HCT116 (cell line): ENCODE results near the gene SARS1. TPM values are rescaled to one million over a fixed set of nuclear protein-coding genes. Genes with fewer than 3 reads are reported as not detected.

Experiments
- ATAC-seq: fragments of 200-7000 bp; cut with Tn5 transposase; 2 replicates; pipeline ENCODE4 v1.9.1; 2020; ENCODE audit warnings: mild to moderate bottlenecking, moderate library complexity
- BruUV-seq: library from RNA; stranded (reverse); fragments of 400-500 nt; replicated peaks from 2 replicates; lab custom pipeline; 2021; lab: Mats Ljungman, UMichigan
- CTCF ChIA-PET: fragments of 300-600 bp; sonication (Branson Sonifier 250); formaldehyde crosslinking; loops from one replicate; lab custom pipeline; 2021; ENCODE audit warnings: antibody characterized with exemption; lab: Charles Lee
- POLR2A ChIA-PET: fragments of 300-600, 350-600 bp; sonication (Branson Sonifier 250); formaldehyde crosslinking; loops from one replicate; lab custom pipeline; 2021; ENCODE audit warnings: antibody characterized with exemption; lab: Charles Lee
- RAD21 ChIA-PET, 2 experiments: fragments of 300-600 bp; sonication (Branson Sonifier 250); formaldehyde crosslinking; loops; one replicate each; lab custom pipeline; 2023; ENCODE audit warnings: low total read pairs in 2 of 2; ENCODE audit not compliant: uncharacterized antibody in 2 of 2, unreplicated experiment in 2 of 2, low non-redundant PET in 1 of 2; lab: Charles Lee
- DNase-seq: peaks from one replicate; pipeline ENCODE4 v3.0.0-alpha.2; 2010; ENCODE audit warnings: low read depth, low spot score
- H2AFZ ChIP-seq: fragments of 200-600 bp; shearing (Covaris generic), sonication (generic); 2 replicates; pipeline ENCODE4 v1.6.1; 2017; ENCODE audit warnings: low read depth, mixed run types, mixed read lengths, antibody characterized with exemption, low read length; ENCODE audit not compliant: poor library complexity, severe bottlenecking
- H3K27ac ChIP-seq: 2 replicates; pipeline ENCODE4 v1.5.1; 2012; ENCODE audit warnings: low read depth, low read length
- H3K27me3 ChIP-seq: fragments of 200-600 bp; sonication (generic); 2 replicates; pipeline ENCODE4 v1.6.1; 2016; ENCODE audit warnings: mixed run types, low read length, mixed read lengths; ENCODE audit not compliant: insufficient read depth
- H3K36me3 ChIP-seq, 2 experiments: fragments of 200-500 bp in 1 of 2; fragments of 200-600 bp in 1 of 2; sonication (Bioruptor generic) in 1 of 2; sonication (generic) in 1 of 2; 2 replicates each; pipeline versions ENCODE4 v1.5.1 to v1.6.1; 2014 to 2016; ENCODE audit warnings: low read length in 2 of 2, inconsistent platforms in 1 of 2, mixed read lengths in 1 of 2, mixed run types in 1 of 2; ENCODE audit not compliant: insufficient read depth in 2 of 2, control insufficient read depth in 1 of 2
- H3K4me1 ChIP-seq, 2 experiments: fragments of 200-600 bp in 1 of 2; sonication (generic) in 1 of 2; 2 replicates each; pipeline versions ENCODE4 v1.5.1 to v1.6.1; 2012 to 2017; ENCODE audit warnings: low read length in 2 of 2, inconsistent platforms in 1 of 2, mild to moderate bottlenecking in 1 of 2, mixed read lengths in 1 of 2, mixed run types in 1 of 2, moderate library complexity in 1 of 2; ENCODE audit not compliant: insufficient read depth in 2 of 2, control insufficient read depth in 1 of 2
- H3K4me2 ChIP-seq: fragments of 200-600 bp; sonication (generic); 2 replicates; pipeline ENCODE4 v1.6.1; 2017; ENCODE audit warnings: mixed run types, low read length, mixed read lengths
- H3K4me3 ChIP-seq, 2 experiments: fragments of 200-600 bp in 1 of 2; sonication (generic) in 1 of 2; replicated peaks in 1 of 2; 2 replicates each; pipeline ENCODE4 v1.5.1; 2011 to 2016; ENCODE audit warnings: low read length in 2 of 2, control low read depth in 1 of 2, low read depth in 1 of 2, mild to moderate bottlenecking in 1 of 2, mixed read lengths in 1 of 2, mixed run types in 1 of 2
- H3K79me2 ChIP-seq: fragments of 200-600 bp; sonication (generic); 2 replicates; pipeline ENCODE4 v1.6.1; 2017; ENCODE audit warnings: mild to moderate bottlenecking, mixed run types, low read length, moderate library complexity, mixed read lengths; ENCODE audit not compliant: insufficient read depth
- H3K9ac ChIP-seq: fragments of 200-600 bp; sonication (generic); 2 replicates; pipeline ENCODE4 v1.6.1; 2016; ENCODE audit warnings: low read length, mixed read lengths
- H3K9me2 ChIP-seq: fragments of 200-600 bp; sonication (generic), shearing (Covaris generic); 2 replicates; pipeline ENCODE4 v1.6.1; 2017; ENCODE audit warnings: mixed run types, mild to moderate bottlenecking, moderate library complexity; ENCODE audit not compliant: insufficient read depth
- H3K9me3 ChIP-seq, 2 experiments: fragments of 200-500 bp in 1 of 2; fragments of 200-600 bp in 1 of 2; sonication (Bioruptor generic) in 1 of 2; sonication (generic) in 1 of 2; 2 replicates each; pipeline ENCODE4 v1.6.1; 2014 to 2017; ENCODE audit warnings: low read length in 2 of 2, mixed read lengths in 2 of 2, inconsistent platforms in 1 of 2, low read depth in 1 of 2, mild to moderate bottlenecking in 1 of 2, mixed run types in 1 of 2, moderate library complexity in 1 of 2; ENCODE audit not compliant: control insufficient read depth in 1 of 2, insufficient read depth in 1 of 2
- H4K20me1 ChIP-seq: fragments of 200-600 bp; sonication (generic), shearing (Covaris generic); 2 replicates; pipeline ENCODE4 v1.6.1; 2017; ENCODE audit warnings: mixed run types, mild to moderate bottlenecking, moderate library complexity; ENCODE audit not compliant: insufficient read depth
- CBX3 ChIP-seq: IDR thresholded peaks from 2 replicates; pipeline ENCODE4 v1.6.1; 2012; ENCODE audit warnings: low read depth
- CEBPB ChIP-seq: IDR thresholded peaks from 2 replicates; pipeline ENCODE4 v1.6.1; 2012; ENCODE audit warnings: low read depth
- ELF1 ChIP-seq: IDR thresholded peaks from 2 replicates; pipeline ENCODE4 v1.6.1; 2012; ENCODE audit warnings: low read depth, borderline replicate concordance
- POLR2AphosphoS5 ChIP-seq: IDR thresholded peaks from 2 replicates; pipeline ENCODE4 v1.6.1; 2011; ENCODE audit warnings: mild to moderate bottlenecking, low read depth, low read length, moderate library complexity
- RAD21 ChIP-seq: IDR thresholded peaks from 2 replicates; pipeline ENCODE4 v1.6.1; 2012; ENCODE audit warnings: low read depth, mild to moderate bottlenecking
- SP1 ChIP-seq: IDR thresholded peaks from 2 replicates; pipeline ENCODE4 v1.6.1; 2012; ENCODE audit warnings: low read depth
- SRF ChIP-seq: IDR thresholded peaks from 2 replicates; pipeline ENCODE4 v1.6.1; 2012; ENCODE audit warnings: low read depth
- YY1 ChIP-seq: IDR thresholded peaks from 2 replicates; pipeline ENCODE4 v1.6.1; 2011; ENCODE audit warnings: low read length, low read depth, moderate library complexity, mild to moderate bottlenecking; ENCODE audit not compliant: insufficient replicate concordance; ENCODE audit errors: extremely low read depth
- intact Hi-C: fragments of 100-400 bp; cut with micrococcal nuclease; formaldehyde crosslinking; loops from 2 replicates; pipeline ENCODE4 v1.10.0; 2022
- total RNA-seq: library from RNA; stranded (reverse); gene quantifications from one replicate; pipeline ENCODE4 v1.2.1, GENCODE V29; 2021; ENCODE audit not compliant: unreplicated experiment
- TF ChIP-seq, protein P1 (sequence below), 3 experiments: fragments of 200-600 bp in 1 of 3; sonication (generic) in 1 of 3; IDR thresholded peaks in 2 of 3; conservative IDR thresholded peaks in 1 of 3; 2 replicates each; pipeline ENCODE4 v1.5.1; 2012 to 2017; ENCODE audit warnings: low read depth in 2 of 3, low read length in 2 of 3, antibody characterized with exemption in 1 of 3, borderline replicate concordance in 1 of 3, control low read depth in 1 of 3, mild to moderate bottlenecking in 1 of 3, mixed read lengths in 1 of 3, mixed run types in 1 of 3, moderate library complexity in 1 of 3; ENCODE audit not compliant: insufficient read depth in 1 of 3

Gene SARS1
- total RNA-seq, 1 experiment from 2014 or later, result 206 TPM

DNA sequence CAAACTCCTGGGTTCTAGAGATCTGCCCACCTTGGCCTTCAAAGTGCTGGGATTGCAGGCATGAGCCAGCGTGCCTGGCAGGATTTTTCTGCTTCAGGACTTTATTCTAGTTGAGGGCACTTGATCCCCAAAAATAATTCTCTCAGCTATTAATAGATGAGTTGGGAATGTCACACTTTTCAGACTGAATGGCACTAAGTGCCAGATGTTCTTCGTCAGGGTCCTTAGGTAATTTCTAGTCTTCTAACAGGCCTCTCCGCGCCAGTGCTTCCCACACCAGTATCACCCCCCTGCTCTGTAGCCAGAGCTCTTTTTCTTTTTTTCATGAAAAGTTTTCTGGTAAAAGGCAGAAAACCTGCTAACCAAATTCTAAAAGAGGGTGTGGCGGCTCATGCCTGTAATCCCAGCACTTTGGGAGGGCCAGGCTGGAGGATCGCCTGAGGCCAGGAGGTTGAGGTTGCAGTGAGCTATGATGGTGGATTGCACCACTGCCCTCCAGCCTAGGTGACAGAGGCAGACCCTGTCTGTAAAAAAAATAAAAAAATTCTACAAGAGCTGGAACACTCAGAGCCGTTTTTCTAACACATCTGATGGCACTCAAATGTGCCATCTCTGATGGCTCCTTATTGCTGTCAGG, 6.1 kb upstream of the SARS1 start:
- intact Hi-C loops, result loop anchor here (10.0 kb wide), 1 partner anchor 327 kb away; the partner anchor contains the start of gene GPR61
- TF ChIP-seq POLR2AphosphoS5, result no peak
- TF ChIP-seq CBX3, result no peak
- no peak for TF ChIP-seq YY1
- no peak for TF ChIP-seq SRF
- H3K79me2 ChIP-seq, result no peaks in the 10 kb centered on the region
- H4K20me1 ChIP-seq, result no peaks in the 10 kb centered on the region
- ATAC-seq, result no peak
- BruUV-seq, result no TSS peak
- no peak for DNase-seq
- no peaks in the 10 kb centered on the region for H3K9me2 ChIP-seq
- ChIA-PET RAD21 (no interaction called here), CTCF (interaction anchor here (1.2 kb wide), 1 partner anchor 9 kb away, joined by 4 read pairs; no protein-coding TSS in a partner anchor), POLR2A (no interaction called here)
- no peak overlapping the region for H2AFZ ChIP-seq
- no peaks in the 10 kb centered on the region for H3K9me3 ChIP-seq
- no peak overlapping the region for H3K4me3 ChIP-seq
- H3K4me2 ChIP-seq, result no peak overlapping the region
- no peaks in the 10 kb centered on the region for H3K36me3 ChIP-seq
- no peaks in the 10 kb centered on the region for H3K27me3 ChIP-seq
- no peak overlapping the region for H3K9ac ChIP-seq
- H3K27ac ChIP-seq, result no peak overlapping the region
- H3K4me1 ChIP-seq, result no peaks in the 10 kb centered on the region

DNA sequence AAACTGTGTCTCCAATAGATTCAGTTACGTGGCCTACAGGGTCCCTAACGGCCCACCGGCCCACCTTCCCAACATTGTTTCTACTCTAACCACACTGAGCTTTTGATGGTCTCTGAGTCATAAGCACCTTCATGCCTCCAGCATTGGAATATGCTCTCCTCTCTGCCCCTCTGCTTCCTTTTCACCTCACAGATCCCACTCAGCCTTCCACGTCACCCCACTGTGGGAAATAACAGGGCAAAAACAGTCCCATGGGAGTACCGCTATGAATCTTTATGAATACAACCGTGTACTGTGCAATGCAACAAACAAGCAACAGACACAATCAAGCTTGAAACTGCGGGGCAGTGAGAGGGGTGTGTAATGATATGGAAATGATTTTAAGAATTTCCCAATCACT, 5.3 kb upstream of the SARS1 start:
- DNase-seq (no peak), ATAC-seq (no peak)
- Histone ChIP-seq H4K20me1 (no peaks in the 10 kb centered on the region), H3K9me2 (no peaks in the 10 kb centered on the region), H3K27me3 (no peaks in the 10 kb centered on the region), H3K4me3 (no peak overlapping the region), H3K9ac (no peak overlapping the region), H3K27ac (no peak overlapping the region), H3K79me2 (no peaks in the 10 kb centered on the region), H3K4me1 (peaks cover 0 to 4% of the 10 kb centered on the region in 2 experiments; a peak in 2 of 4 replicates), H3K9me3 (no peaks in the 10 kb centered on the region)
- intact Hi-C loops, result loop anchor here (10.0 kb wide), 1 partner anchor 326 kb away; the partner anchor contains the start of gene GPR61
- ChIA-PET RAD21 (no interaction called here), CTCF (no interaction called here), POLR2A (interaction anchor here (0.5 kb wide), 1 partner anchor 10 kb away, joined by 3 read pairs; no protein-coding TSS in a partner anchor)
- BruUV-seq, result no TSS peak
- TF ChIP-seq SP1 (no peak), ELF1 (no peak), CEBPB (no peak), RAD21 (no peak)
- TF ChIP-seq, protein P1, sequence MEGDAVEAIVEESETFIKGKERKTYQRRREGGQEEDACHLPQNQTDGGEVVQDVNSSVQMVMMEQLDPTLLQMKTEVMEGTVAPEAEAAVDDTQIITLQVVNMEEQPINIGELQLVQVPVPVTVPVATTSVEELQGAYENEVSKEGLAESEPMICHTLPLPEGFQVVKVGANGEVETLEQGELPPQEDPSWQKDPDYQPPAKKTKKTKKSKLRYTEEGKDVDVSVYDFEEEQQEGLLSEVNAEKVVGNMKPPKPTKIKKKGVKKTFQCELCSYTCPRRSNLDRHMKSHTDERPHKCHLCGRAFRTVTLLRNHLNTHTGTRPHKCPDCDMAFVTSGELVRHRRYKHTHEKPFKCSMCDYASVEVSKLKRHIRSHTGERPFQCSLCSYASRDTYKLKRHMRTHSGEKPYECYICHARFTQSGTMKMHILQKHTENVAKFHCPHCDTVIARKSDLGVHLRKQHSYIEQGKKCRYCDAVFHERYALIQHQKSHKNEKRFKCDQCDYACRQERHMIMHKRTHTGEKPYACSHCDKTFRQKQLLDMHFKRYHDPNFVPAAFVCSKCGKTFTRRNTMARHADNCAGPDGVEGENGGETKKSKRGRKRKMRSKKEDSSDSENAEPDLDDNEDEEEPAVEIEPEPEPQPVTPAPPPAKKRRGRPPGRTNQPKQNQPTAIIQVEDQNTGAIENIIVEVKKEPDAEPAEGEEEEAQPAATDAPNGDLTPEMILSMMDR (IDR thresholded peaks at IDR 0.05 in 2 of 3, conservative IDR thresholded peaks at IDR 0.05 in 1 of 3; ENCODE audit: borderline replicate concordance in 1 of 3, insufficient read depth in 1 of 3, low read depth in 2 of 3, low read length in 2 of 3), result no peak
- TF ChIP-seq, all 23 proteins: peak for 0
- Histone ChIP-seq H2AFZ (no peak overlapping the region), H3K4me2 (no peak overlapping the region), H3K36me3 (no peaks in the 10 kb centered on the region)
